NT2/D1 (cell line): ENCODE data around the gene HSPD1.

Experiments
- SUZ12 ChIP-seq: IDR thresholded peaks from 2 replicates; pipeline ENCODE4 v1.6.1; 2011; ENCODE audit not compliant: insufficient read length, insufficient read depth; ENCODE audit errors: extremely low read depth
- YY1 ChIP-seq: IDR thresholded peaks from 2 replicates; pipeline ENCODE4 v1.6.1; 2011; ENCODE audit not compliant: insufficient read length, insufficient read depth
- ZNF274 ChIP-seq: IDR thresholded peaks from 2 replicates; pipeline ENCODE4 v1.6.1; 2011; ENCODE audit warnings: mild to moderate bottlenecking, low read depth, low read length

GRCh38 chr2:197460649-197461048, 39.0 kb downstream of the HSPD1 start:
- no peak for TF ChIP-seq ZNF274
- TF ChIP-seq SUZ12 = no peak
- TF ChIP-seq YY1 = no peak
